MM.1S (cell line): Measurements from ENCODE around the gene RBP5.
A peak's percentile ranks its signal among the peaks of the same experiment; 100 is the strongest.

ENCODE experiments used
- DNase-seq: peaks from one replicate; pipeline ENCODE4 v3.0.0-alpha.2; 2015
- H2AFZ ChIP-seq: fragments of 300-600 bp; sonication (generic); 2 replicates; pipeline ENCODE4 v1.6.0; 2016; ENCODE audit warnings: antibody characterized with exemption, low read length
- H3F3A ChIP-seq: fragments of 300-600 bp; sonication (generic); 2 replicates; pipeline ENCODE4 v1.6.1; 2016; ENCODE audit warnings: mild to moderate bottlenecking, antibody characterized with exemption, low read length, moderate library complexity, mixed read lengths; ENCODE audit not compliant: insufficient read depth
- H3K27ac ChIP-seq: fragments of 300-600 bp; sonication (generic); 2 replicates; pipeline ENCODE4 v1.5.1; 2016; ENCODE audit warnings: mild to moderate bottlenecking, low read length
- H3K27me3 ChIP-seq: fragments of 300-600 bp; sonication (generic); replicated peaks from 2 replicates; pipeline ENCODE4 v1.6.0; 2016; ENCODE audit warnings: low read length; ENCODE audit not compliant: insufficient read depth
- H3K36me3 ChIP-seq: fragments of 300-600 bp; sonication (generic); replicated peaks from 2 replicates; pipeline ENCODE4 v1.6.1; 2016; ENCODE audit warnings: mild to moderate bottlenecking, low read length, mixed read lengths; ENCODE audit not compliant: insufficient read depth
- H3K4me1 ChIP-seq: fragments of 300-600 bp; sonication (generic); 2 replicates; pipeline ENCODE4 v1.6.1; 2016; ENCODE audit warnings: low read length, mixed read lengths
- H3K4me2 ChIP-seq: fragments of 300-600 bp; sonication (generic); 2 replicates; pipeline ENCODE4 v1.6.0; 2016; ENCODE audit warnings: low read depth, low read length
- H3K4me3 ChIP-seq: fragments of 300-600 bp; sonication (generic); 2 replicates; pipeline ENCODE4 v1.5.1; 2016; ENCODE audit warnings: low read length, mixed read lengths
- H3K79me2 ChIP-seq: fragments of 300-600 bp; sonication (generic); 2 replicates; pipeline ENCODE4 v1.6.1; 2016; ENCODE audit warnings: mixed run types, low read length, mixed read lengths
- H3K9ac ChIP-seq: fragments of 300-600 bp; sonication (generic); 2 replicates; pipeline ENCODE4 v1.6.1; 2016; ENCODE audit warnings: low read length, mixed read lengths
- H3K9me2 ChIP-seq: fragments of 300-600 bp; sonication (generic); replicated peaks from 2 replicates; pipeline ENCODE4 v1.6.1; 2016; ENCODE audit warnings: mild to moderate bottlenecking, low read length, mixed read lengths; ENCODE audit not compliant: insufficient read depth
- H3K9me3 ChIP-seq: fragments of 300-600 bp; sonication (generic); replicated peaks from 2 replicates; pipeline ENCODE4 v1.6.1; 2016; ENCODE audit warnings: mild to moderate bottlenecking, low read length, mixed read lengths; ENCODE audit not compliant: insufficient read depth
- H4K20me1 ChIP-seq: fragments of 300-600 bp; sonication (generic); 2 replicates; pipeline ENCODE4 v1.6.1; 2016; ENCODE audit warnings: mild to moderate bottlenecking, low read length, moderate library complexity, mixed read lengths; ENCODE audit not compliant: insufficient read depth
- EZH2 ChIP-seq: fragments of 300-600 bp; sonication (generic); optimal IDR thresholded peaks from 2 replicates; pipeline ENCODE3; 2017; ENCODE audit warnings: low read depth, mild to moderate bottlenecking, antibody characterized with exemption, low read length, mixed read lengths
- EZH2phosphoT487 ChIP-seq: fragments of 300-600 bp; sonication (generic); IDR thresholded peaks from 2 replicates; pipeline ENCODE4 v1.6.1; 2018; ENCODE audit warnings: antibody characterized with exemption, low read length
- TF ChIP-seq, protein P1 (sequence below): fragments of 300-600 bp; sonication (generic); IDR thresholded peaks from 2 replicates; pipeline ENCODE4 v1.5.1; 2016; ENCODE audit warnings: antibody characterized with exemption, low read length, mixed read lengths

RBP5 gene

GRCh38 chr12:7146228-7146627 is 17.5 kb upstream of the RBP5 start:
- Histone ChIP-seq H3K4me2 (no peak overlapping the region), H3F3A (no peaks in the 10 kb centered on the region), H4K20me1 (no peaks in the 10 kb centered on the region), H3K9me3 (no peaks in the 10 kb centered on the region), H3K4me3 (no peak overlapping the region), H3K4me1 (0 out of 2 replicates have a peak, but pooled peaks cover 4% of the 10 kb centered on the region), H3K9ac (no peak overlapping the region), H3K27ac (no peak overlapping the region), H3K27me3 (no peaks in the 10 kb centered on the region), H3K9me2 (no peaks in the 10 kb centered on the region), H3K79me2 (no peaks in the 10 kb centered on the region), H2AFZ (no peak overlapping the region), H3K36me3 (no peaks in the 10 kb centered on the region)
- no peak for DNase-seq
- TF ChIP-seq EZH2 (no peak), EZH2phosphoT487 (no peak)
- TF ChIP-seq, protein P1, sequence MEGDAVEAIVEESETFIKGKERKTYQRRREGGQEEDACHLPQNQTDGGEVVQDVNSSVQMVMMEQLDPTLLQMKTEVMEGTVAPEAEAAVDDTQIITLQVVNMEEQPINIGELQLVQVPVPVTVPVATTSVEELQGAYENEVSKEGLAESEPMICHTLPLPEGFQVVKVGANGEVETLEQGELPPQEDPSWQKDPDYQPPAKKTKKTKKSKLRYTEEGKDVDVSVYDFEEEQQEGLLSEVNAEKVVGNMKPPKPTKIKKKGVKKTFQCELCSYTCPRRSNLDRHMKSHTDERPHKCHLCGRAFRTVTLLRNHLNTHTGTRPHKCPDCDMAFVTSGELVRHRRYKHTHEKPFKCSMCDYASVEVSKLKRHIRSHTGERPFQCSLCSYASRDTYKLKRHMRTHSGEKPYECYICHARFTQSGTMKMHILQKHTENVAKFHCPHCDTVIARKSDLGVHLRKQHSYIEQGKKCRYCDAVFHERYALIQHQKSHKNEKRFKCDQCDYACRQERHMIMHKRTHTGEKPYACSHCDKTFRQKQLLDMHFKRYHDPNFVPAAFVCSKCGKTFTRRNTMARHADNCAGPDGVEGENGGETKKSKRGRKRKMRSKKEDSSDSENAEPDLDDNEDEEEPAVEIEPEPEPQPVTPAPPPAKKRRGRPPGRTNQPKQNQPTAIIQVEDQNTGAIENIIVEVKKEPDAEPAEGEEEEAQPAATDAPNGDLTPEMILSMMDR, result no peak

DNA sequence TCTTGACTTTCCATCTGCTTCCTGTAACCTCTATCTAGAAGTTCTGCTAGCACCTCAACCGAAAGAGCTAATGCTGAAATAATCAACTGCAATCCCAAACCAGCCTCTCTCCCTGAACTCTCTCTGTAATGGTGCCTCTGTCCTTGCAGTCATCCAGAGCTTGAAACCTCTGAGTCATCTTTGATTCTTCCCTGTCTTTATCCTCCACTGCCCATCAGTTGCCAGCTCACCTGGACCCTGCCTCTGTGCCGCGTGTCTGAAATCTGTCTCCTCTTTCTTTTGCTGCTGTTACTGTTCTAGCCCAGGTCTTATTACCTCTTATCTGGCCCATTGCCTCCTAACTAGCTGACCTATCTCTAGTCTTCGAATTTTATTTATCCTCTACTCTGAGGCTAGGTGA is 17.0 kb upstream of the RBP5 start:
- Histone ChIP-seq H3K9ac (no peak overlapping the region), H3K4me3 (no peak overlapping the region), H3K9me2 (no peaks in the 10 kb centered on the region), H3K9me3 (no peaks in the 10 kb centered on the region), H3K4me1 (0 out of 2 replicates have a peak, but pooled peaks cover 4% of the 10 kb centered on the region), H3K4me2 (no peak overlapping the region), H4K20me1 (no peaks in the 10 kb centered on the region), H3F3A (no peaks in the 10 kb centered on the region), H3K79me2 (no peaks in the 10 kb centered on the region), H3K27me3 (no peaks in the 10 kb centered on the region), H3K36me3 (no peaks in the 10 kb centered on the region), H3K27ac (no peak overlapping the region), H2AFZ (no peak overlapping the region)
- DNase-seq, result no peak
- TF ChIP-seq EZH2phosphoT487 (no peak), EZH2 (no peak)
- TF ChIP-seq, protein P1, result no peak

- Histone ChIP-seq H4K20me1 (no peaks in the 10 kb centered on the region), H3K9ac (no peak overlapping the region), H3K36me3 (no peaks in the 10 kb centered on the region), H2AFZ (no peak overlapping the region), H3K4me2 (no peak overlapping the region), H3K4me1 (0 out of 2 replicates have a peak, but pooled peaks cover 4% of the 10 kb centered on the region), H3K79me2 (no peaks in the 10 kb centered on the region), H3K9me3 (no peaks in the 10 kb centered on the region), H3K27ac (no peak overlapping the region), H3K27me3 (no peaks in the 10 kb centered on the region), H3K9me2 (no peaks in the 10 kb centered on the region), H3F3A (no peaks in the 10 kb centered on the region), H3K4me3 (no peak overlapping the region)
- DNase-seq, result peak; percentile 47
- TF ChIP-seq EZH2, result no peak
- TF ChIP-seq, protein P1, result peak; percentile 62
Observed at GRCh38 chr12:7144414-7145120, 15.9 kb upstream of the RBP5 start.
